GM21786 (cell line): ENCODE data around the gene SDHB.

ENCODE experiments used
- ATAC-seq: cut with Tn5 transposase; IDR thresholded peaks from one replicate; pipeline ENCODE4 v1.9.1; 2021; ENCODE audit not compliant: unreplicated experiment

SDHB gene

DNA sequence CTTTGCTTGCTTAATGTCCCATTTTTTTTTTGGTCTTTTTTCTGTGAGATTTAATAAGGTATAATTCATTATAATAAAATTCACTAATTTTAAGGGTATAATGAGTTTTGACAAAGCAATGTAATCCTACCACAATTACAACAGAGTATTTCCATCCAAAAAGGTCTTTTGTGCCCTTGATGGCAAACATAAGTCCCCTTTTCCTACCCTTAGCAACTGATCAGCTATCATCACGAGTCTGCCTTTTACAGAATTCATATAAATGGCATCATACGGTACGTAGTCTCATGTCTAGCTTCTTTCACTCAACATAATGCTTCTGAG is 7.5 kb downstream of the SDHB start:
- no peak for ATAC-seq

DNA sequence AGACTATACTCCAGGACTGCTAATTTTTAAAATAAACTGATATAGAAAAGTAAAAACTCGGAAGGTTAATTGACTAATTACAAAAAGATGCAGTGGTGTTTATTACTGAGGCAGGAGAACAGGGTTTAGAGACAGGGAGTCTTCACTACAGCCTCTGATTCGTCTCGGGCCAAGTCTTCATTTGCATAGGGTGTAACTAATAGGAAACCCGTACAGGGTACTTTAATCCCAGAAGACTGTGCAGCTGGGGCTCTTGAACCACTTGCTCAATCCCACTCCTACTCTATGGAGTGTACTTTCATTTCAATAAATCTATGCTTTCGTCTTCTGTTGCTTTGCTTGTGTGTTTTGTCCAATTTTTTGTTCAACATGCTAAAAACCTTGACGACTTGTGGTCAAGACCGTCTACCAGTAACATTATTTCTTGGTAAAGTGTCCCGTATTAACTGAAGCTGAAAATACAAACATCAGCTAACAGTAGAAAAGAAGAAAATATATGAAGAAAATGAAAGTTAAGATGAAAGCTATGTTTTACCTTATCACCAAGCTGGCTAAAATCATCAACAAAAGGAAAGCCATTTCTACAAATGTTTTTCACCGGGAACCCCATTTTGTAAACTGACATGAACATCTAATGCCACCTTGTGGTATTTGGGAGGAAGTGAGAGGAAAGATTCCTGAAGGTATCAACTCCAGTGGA is 8.0 kb downstream of the SDHB start:
- ATAC-seq = no peak

DNA sequence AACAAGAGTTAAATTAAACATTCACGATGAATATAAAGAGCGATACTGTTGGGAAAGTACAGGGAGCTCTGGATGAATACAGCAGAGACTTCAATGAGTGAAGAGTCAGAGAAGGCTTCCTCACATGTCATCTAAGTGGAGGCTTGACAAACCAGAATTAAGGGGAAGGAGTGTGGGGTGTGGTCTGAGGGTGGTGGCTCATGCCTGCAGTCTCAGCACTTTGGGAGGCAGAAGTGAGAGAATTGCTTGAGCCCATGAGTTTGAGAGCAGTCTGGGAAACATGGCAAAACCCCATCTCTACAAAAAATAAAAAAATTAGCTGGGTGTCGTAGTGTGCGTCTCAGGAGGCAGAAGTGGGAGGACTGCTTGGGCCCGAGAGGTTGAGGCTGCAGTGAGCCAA is 8.7 kb downstream of the SDHB start:
- no peak for ATAC-seq

DNA sequence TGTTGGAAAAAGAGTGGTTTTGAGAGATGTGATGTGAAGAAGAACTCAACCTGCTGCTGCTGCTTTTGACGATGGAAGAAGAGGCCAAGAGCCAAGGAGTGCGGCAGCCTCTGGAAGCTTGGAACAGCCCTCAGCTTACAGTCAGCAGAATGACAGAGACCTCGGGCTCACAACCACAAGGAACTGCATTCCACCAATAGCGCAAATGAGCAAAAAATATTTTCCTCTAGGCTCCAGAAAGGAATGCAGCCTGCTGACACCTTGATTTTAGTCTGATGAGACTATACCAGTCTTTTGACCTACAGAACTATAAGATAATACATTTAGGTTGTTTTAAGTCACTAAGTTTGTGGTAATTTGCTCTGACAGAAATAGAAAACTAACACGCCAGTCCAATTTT is 10.2 kb downstream of the SDHB start:
- ATAC-seq = no peak

DNA sequence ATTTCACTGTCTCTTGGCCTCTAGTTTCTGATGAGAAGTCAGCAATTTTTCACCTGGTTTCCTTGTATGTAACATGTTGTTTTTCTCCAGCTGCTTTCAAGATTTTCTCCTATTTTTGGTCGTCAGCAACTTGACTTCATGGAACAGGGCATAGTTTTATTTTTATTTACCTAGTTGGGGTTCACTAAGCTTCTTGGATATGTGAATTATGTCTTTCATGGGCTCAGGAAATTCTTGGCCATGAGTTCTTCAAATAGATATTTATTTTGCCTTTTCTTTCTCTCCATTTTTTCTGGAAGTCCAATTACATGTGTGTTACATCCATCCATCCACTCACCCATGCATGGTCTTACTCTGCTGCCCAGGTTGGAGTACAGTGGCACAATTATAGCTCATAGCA is 13.7 kb downstream of the SDHB start:
- no peak for ATAC-seq

DNA sequence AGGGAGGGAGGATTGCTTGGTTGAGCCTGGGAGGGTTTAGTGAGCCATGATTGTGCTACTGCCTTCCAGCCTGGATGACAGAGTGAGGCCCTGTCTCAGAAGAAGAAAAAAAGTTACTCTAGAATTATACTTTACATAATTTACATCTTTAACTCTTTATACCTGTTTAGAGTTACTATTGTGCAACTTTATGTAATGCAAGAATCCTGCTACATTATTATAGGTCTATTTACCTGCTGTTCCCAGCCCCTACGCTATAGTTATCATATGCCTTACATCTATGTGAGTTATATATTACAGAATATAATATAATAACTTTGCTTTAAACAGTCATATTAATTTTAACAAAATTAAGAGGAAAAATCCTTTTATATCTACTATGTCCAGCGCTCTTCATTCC is 14.3 kb downstream of the SDHB start:
- ATAC-seq = no peak

DNA sequence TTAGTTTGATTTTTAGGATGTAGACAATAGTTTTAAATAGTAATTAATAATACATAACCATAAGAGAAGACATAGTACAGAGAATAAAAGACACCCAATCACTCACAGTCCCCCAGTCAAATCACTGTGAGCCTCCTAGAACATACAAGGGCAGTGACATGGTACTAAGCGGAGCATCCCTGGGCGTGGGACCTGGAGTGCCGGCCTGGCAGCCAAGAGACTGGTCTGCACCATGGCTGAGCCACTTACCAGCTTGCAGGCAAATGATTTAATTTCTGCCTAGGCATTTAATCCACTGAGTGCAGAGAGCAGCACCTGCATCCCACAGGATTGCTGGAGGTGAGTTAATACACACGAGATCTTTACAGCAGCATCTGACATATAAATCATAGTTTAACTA is 20.4 kb downstream of the SDHB start:
- no peak for ATAC-seq

DNA sequence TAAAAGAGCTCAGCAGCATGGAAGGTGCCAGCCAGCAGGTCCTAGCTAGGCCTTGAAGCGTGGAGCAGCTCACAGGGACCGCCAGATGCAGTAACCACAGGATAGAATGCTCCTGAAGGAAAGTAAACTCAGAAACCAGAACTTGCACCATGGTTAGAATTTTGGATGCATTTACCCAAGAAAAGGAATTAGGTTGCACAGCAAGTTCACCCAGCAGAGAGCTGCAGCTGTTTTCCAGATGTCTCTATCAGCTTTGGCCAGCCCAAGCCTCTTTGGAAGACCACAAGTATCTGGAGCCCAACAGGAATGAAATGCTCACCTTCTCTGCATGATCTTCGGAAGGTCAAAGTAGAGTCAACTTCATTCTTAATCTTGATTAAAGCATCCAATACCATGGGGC is 21.1 kb downstream of the SDHB start:
- no peak for ATAC-seq

DNA sequence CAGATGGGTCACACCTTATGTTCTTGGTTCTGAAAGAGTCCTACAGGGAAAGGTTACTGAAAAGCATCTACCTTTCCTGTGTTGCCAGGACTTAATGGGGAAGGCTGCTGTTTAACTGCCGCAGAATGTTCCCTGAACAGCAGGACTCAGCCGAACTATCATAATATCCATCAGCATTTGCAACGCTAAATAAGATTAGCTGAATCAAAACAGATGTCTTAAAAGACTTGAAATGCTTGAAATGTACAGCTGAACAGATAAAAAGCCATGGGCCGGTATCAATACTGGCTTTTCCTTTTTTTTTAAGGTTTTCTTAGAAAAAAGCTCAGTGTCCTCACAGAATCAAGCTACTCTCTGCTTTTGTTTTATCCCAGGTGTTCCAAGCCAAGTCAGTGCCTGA is 22.4 kb downstream of the SDHB start:
- ATAC-seq = no peak

DNA sequence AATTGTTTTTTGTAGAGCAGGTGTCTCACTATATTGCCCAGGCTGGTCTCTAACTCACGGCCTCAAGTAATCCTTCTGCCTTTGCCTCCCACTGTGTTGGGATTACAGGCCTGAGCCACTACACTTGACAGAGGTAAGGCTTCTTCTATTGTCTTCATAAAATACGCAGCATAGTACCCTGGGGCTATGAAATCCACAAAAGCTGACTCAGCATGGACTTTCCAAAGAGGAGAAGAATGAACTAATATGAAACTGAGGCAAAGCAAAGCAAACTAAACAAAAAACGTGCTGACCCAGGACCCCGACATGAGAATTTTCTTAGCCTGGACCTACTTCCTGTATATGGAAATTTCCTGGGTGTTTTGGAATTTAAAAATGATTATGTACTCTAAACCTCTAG is 23.6 kb downstream of the SDHB start:
- ATAC-seq = no peak

DNA sequence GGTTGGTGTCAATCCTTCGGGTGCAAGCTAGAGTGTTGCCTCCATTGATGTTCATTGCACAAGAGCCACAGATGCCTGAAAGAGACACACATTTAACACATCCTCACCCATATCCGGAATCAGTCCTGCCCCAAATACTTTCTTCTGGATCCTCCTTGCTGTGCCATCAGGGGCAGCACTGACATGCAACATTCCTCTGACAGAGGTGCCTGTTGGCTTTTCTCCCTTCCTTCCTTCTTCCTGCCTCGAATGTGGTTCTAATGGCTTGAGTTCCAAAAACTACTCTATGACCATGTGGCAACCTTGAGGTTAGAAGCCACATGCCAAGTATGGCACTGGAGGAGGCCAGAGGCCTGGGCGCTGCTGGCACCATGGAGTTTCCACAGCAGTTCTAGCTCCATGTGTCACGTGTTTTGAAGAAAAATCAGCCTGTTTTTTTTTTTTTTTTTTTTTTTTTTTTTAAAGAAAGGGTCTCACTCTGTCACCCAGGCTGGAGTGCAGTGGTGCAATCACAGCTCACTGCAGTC is 25.1 kb downstream of the SDHB start:
- no peak for ATAC-seq

DNA sequence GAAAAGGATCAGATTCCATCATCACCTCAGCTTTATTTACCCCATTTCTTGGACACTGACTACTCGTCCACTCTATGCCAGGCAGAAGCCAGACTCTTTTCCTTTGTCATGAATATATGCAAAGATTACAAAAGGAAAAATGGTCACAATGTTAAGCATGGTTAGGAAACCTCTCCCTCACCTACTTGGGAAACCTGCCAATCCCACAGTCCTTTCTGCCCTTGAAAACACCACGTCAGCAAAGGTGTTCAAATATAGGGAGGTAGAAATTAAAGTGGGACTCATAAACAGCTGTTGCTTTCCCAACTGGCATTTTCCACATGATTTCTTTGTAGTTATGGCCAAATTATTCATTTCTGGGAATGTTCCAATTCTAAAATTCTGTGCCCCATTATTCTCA is 25.9 kb downstream of the SDHB start:
- no peak for ATAC-seq

DNA sequence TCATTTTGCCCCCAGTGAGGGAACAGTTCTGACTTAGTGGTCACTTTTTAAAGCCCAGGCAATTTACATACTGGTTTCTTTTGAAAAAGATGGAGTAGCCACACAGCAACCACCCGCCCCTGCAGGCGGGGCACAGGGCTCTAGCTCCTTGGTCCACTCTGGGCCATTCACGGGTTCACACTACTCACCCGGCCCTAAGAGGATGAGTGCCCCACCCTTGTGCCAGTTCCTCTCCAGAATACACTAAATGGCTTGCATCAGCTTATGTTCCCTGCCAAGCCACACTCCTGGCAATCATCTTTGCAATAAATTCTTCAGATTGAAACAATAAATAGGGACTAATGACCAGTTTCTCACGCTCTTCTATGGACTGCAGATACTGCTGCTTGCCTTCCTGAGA is 26.4 kb downstream of the SDHB start:
- no peak for ATAC-seq

DNA sequence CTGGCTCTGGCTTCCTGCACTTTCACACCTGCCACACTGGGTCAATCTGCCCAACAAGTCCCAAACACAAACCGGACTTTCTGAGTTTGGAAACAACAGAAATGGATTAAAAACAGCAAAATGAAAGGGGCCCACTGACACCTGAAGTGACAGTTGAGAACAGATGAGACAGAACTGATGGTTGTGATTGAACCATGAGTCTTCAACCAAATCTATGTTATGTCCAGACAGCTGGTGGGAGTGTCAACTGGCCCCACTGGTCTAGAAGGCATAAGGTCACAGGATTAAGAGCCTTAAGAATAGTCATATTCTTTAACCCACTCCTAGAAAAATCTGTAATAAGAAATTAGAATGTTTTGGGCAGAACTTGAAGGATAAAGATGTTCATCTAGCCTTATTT is 29.1 kb downstream of the SDHB start:
- no peak for ATAC-seq

DNA sequence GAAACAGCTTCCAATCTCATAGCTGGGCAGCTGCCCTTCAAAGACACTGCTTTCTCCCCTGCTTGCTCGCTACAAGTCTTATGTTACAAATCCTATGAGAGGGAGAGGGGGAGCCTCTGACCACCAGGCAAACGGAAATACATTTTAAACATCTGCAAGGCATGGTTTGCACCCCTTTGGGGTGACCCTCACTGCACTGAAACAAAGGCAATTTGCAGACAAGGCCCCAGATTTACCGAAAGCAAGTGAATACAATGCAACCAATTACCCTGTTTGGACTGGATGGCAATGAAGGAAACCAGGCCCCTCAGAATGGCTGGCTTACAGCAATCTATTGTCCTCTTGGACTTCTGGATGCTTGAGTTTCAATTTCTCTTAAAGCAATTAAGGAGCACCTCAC is 30.3 kb downstream of the SDHB start:
- no peak for ATAC-seq

DNA sequence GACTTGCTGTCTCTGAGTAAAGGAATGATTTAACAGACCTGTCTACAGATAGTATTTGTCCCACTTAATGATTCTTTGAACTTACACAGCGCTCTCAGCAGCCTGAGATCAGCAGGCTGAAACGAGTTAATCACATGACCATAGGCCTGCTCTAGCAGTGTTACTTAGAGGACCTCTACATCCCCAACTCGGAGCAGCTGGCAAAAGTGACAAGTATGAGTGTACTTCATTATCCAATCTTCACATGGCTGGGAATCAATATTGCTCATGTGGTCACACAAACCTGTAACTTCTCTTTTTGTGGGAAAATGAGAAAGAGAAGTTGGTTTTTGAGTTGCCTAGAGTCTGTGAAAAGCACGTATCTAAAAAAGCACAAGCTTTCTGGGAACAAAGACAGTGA is 30.7 kb downstream of the SDHB start:
- no peak for ATAC-seq

DNA sequence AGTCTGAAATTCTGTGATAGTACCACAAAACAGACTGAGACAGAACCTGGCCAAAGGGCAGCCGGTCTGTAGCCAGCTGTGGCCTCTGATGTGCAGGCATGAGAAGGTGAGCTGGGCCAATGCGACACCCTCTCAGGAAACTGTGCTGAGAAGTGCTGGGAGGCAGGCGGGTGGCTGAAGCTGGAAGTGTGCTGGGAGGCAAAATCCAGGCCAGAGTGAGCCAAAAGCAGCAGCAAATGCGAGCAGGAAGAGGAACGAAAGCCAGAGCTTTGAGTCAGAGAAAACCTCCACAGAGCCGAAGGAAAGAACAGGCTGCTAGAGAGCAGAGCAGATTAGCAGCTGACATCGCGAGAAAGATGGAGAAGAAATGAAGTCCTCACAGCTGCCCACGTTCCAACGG is 31.9 kb downstream of the SDHB start:
- no peak for ATAC-seq

DNA sequence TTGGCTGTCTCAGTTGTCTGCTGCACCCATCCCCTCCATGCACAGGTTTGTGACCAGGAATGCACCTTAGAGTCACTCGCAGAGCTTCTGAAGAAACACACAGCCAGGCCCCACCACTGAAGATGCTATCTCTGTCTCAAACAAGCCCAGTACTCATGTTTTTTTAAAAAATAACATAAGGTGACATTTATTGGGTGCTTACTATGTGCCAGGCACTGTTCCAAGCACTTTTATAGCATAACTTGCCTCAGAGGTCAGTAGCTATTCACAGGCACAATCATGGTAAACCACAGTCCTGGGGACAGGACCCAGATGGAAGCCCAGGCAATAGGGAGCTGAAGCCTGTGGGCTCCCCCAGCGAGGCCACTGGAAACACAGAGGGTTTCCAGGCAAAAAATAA is 33.3 kb downstream of the SDHB start:
- no peak for ATAC-seq

DNA sequence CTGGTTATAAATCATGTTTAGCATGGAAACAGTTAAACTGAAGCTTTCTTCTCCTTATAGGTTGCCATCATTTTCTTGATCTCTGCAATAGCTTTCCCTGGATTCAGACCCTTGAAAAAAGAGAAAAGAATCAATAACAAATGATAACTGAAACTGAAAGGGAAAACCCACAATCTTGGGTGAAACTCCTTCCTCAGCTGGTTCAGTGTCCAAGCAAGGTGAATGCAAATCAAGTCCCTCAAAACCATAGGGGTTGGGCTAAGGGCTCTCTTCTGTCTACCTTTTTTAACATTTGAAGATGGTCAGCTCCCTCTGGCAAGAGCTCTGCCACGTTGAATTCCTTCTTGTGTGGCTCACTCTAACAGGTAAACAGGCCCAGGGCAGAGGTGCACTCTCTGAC is 35.0 kb downstream of the SDHB start:
- ATAC-seq = no peak

DNA sequence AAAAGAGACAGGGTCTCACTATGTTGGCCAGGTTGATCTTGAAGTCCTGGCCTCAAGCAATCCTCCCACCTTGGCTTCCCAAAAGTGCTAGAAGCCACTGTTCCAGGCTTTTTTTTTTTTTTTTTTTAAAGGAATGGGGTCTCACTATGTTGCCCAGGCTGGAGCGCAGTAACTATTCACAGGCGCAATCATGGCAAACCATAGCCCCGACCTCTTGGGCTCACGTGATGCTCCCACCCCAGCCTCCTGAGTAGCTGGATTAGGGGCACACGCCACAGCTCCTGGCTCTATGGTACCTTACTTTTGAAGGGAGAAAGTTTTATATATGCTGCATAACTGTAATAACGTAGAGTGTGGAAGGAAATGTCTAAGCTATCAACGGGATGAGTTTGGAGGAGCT is 36.4 kb downstream of the SDHB start:
- ATAC-seq = no peak

DNA sequence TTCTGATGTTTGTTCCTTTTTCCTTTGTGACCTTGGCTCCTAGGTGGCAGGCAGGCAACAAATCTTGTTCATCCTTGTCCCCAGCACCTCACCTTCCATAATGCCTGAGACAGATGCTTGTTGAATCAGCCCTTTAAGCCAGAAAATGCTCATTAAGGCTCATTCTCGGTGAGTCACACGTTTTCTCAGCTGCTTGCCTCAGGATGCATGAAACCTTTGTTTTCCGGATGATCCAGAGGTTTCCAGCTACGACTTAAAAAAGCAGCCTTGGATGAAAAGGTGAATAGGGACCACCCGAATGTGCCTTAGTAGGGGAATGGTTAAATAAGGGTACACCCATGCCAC is 37.5 kb downstream of the SDHB start:
- ATAC-seq = no peak

DNA sequence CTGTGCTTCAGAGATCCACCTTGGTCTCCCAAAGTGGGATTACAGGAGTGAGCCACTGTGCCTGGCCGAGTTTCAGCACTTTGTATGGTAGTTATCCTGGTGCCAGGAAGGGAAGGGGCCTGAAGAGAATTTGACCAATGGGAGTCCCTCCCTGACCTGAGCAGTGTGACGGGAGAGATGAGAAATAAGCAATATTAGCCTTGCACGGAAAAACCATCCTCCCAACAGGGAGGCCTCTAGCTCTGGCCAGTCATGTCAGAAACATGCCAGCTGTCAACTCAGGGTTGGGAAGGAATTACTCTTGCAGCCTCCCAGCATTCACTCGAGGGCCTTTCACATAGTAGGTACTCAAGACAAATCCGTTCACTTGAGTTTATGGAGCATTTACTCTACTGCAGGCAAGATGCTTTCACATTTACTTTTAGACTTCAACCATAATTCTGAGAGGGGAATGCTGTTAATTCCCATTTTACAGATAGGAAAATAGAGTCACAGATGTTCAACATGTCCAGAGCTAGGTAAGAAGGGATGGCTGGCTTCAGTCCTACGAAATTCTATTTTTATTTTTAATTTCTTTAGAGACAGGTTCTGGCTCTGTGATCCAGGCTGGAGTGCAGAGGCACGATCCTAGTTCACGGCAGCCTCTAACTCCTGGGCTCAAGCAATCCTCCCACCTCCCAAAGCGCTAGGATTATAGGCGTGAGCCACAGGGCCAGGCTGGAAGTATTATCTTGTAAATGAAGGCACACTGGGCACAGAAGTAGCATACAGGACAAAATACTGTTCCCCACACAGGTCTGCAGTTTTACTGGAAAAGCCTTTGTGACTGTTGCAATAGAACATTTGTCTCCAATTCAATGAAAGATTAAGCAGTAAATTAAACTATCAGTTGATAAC is 38.9 kb downstream of the SDHB start:
- no peak for ATAC-seq
